Sigmoid colon (tissue), 4 donors: Measurements from ENCODE around the gene PANK2.

Source experiments
- EP300 ChIP-seq, 4 donors: sonication (generic); formaldehyde crosslinking; IDR thresholded peaks; one replicate each; pipeline ENCODE4 v1.6.1; 2017; ENCODE audit warnings: antibody characterized with exemption in 4 of 4
- POLR2A ChIP-seq, 2 donors: fragments of 450-650 bp; IDR thresholded peaks; one replicate each; pipeline ENCODE4 v1.6.1; 2016; ENCODE audit warnings: antibody characterized with exemption in 2 of 2, mild to moderate bottlenecking in 2 of 2, moderate library complexity in 2 of 2
- POLR2AphosphoS5 ChIP-seq, 4 donors: sonication (generic); formaldehyde crosslinking; IDR thresholded peaks; one replicate each; pipeline ENCODE4 v1.6.1; 2017; ENCODE audit warnings: antibody characterized with exemption in 4 of 4
- TF ChIP-seq, protein P1 (sequence below), 4 experiments: fragments of 450-650 bp in 3 of 4; fragments of 200-600 bp in 1 of 4; IDR thresholded peaks; one replicate each; pipeline ENCODE4 v1.5.1; 2016 to 2019; ENCODE audit warnings: antibody characterized with exemption in 4 of 4, mild to moderate bottlenecking in 3 of 4, moderate library complexity in 2 of 4

DNA sequence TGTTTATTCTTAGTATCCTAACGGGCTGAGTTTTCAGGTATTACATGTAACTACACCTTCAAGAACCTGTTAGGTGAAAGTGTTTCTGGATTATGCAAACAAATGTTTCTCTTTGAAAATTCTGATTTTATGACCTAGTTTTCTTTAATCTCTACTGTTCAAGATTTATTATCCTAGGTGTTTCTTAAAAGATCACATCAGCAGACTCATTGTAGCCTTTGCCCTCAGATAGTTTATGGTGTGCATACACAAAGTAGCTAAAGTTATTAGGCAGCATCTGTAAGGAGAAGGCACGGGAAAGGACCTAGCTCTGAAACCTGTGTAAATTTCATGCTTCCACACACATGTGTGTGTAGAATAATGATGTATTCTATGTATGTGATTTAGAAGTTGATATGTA lies 21.7 kb downstream of the PANK2 start:
- TF ChIP-seq POLR2A (IDR thresholded peaks at IDR 0.05) (no peak), EP300 (IDR thresholded peaks at IDR 0.05) (no peak), POLR2AphosphoS5 (IDR thresholded peaks at IDR 0.05) (no peak)
- TF ChIP-seq, protein P1, sequence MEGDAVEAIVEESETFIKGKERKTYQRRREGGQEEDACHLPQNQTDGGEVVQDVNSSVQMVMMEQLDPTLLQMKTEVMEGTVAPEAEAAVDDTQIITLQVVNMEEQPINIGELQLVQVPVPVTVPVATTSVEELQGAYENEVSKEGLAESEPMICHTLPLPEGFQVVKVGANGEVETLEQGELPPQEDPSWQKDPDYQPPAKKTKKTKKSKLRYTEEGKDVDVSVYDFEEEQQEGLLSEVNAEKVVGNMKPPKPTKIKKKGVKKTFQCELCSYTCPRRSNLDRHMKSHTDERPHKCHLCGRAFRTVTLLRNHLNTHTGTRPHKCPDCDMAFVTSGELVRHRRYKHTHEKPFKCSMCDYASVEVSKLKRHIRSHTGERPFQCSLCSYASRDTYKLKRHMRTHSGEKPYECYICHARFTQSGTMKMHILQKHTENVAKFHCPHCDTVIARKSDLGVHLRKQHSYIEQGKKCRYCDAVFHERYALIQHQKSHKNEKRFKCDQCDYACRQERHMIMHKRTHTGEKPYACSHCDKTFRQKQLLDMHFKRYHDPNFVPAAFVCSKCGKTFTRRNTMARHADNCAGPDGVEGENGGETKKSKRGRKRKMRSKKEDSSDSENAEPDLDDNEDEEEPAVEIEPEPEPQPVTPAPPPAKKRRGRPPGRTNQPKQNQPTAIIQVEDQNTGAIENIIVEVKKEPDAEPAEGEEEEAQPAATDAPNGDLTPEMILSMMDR (IDR thresholded peaks at IDR 0.05) = no peak
